Heart right ventricle (tissue), 16 donors: Measurements from ENCODE around the gene DCAF7. TPM values are rescaled to one million over a fixed set of nuclear protein-coding genes. Genes with fewer than 3 reads are reported as not detected.

Experiments used
- ATAC-seq, 8 donors: fragments of 200-7000 bp; cut with Tn5 transposase; one replicate each; pipeline ENCODE4 v1.9.1; 2020; ENCODE audit warnings: mild to moderate bottlenecking in 8 of 8, moderate library complexity in 8 of 8, moderate number of reproducible peaks in 1 of 8
- DNase-seq, 2 donors: peaks; one replicate each; pipeline ENCODE4 v3.0.0-alpha.2; 2020
- H3K27ac ChIP-seq, 10 donors: fragments of 200-600 bp; sonication (generic) in 2 of 10; one replicate each; pipeline versions ENCODE4 v1.5.0 to v1.8.0; 2020 to 2022; ENCODE audit warnings: mild to moderate bottlenecking in 3 of 10
- H3K27me3 ChIP-seq, 7 donors: fragments of 200-600 bp; one replicate each; pipeline ENCODE4 v1.8.0; 2021 to 2022; ENCODE audit warnings: mild to moderate bottlenecking in 2 of 7
- H3K36me3 ChIP-seq, 9 donors: fragments of 200-600 bp; sonication (generic) in 1 of 9; one replicate each; pipeline versions ENCODE4 v1.5.0 to v1.8.0; 2020 to 2022; ENCODE audit warnings: mild to moderate bottlenecking in 2 of 9
- H3K4me1 ChIP-seq, 9 donors: fragments of 200-600 bp; sonication (generic) in 1 of 9; one replicate each; pipeline versions ENCODE4 v1.5.0 to v1.8.0; 2020 to 2022; ENCODE audit warnings: mild to moderate bottlenecking in 4 of 9
- H3K4me3 ChIP-seq, 10 donors: fragments of 200-600 bp; sonication (generic) in 2 of 10; one replicate each; pipeline versions ENCODE4 v1.5.0 to v1.8.0; 2020 to 2022; ENCODE audit warnings: mild to moderate bottlenecking in 7 of 10, moderate library complexity in 2 of 10
- H3K9me3 ChIP-seq, 11 donors: fragments of 200-600 bp in 10 of 11; sonication (generic) in 2 of 11; one replicate each; pipeline versions ENCODE4 v1.5.0 to v1.8.0; 2013 to 2022; ENCODE audit warnings: mild to moderate bottlenecking in 2 of 11, control low read depth in 1 of 11, moderate library complexity in 1 of 11
- WGBS, 2 donors: extraction: QIAGEN DNeasy Blood & Tissue Kit; methylation state at CpG; one replicate each; pipeline ENCODE4 v1.1.7; 2013; ENCODE audit warnings: inconsistent platforms in 1 of 2; 5-methylcytosine and 5-hydroxymethylcytosine counted together
- intact Hi-C, 10 donors: fragments of 100-400 bp; cut with DNase I; formaldehyde crosslinking; loops; one replicate each; pipeline versions ENCODE4 v1.11.1 to v1.14.2; 2022
- polyA plus RNA-seq, 2 donors: library from polyadenylated mRNA; stranded (reverse); fragments of 200-250 nt; gene quantifications; one replicate each; pipeline ENCODE4 v1.2.3, GENCODE V29; 2013
- total RNA-seq, 10 donors: library from RNA; stranded (reverse); fragmentation: NEBNext Ultra II Directional in 3 of 10; extraction: Animal tissue kit (Norgen Biotek cat#: 25700) in 3 of 10; gene quantifications; one replicate each; pipeline versions ENCODE4 v1.2.1 to v1.2.4, GENCODE V29; 2021 to 2023
- TF ChIP-seq, protein P1 (sequence below), 9 donors: fragments of 200-600 bp; sonication (generic) in 2 of 9; IDR thresholded peaks; one replicate each; pipeline versions ENCODE4 v1.5.0 to v1.8.0; 2021 to 2022; ENCODE audit warnings: antibody characterized with exemption in 9 of 9, mild to moderate bottlenecking in 5 of 9, moderate library complexity in 1 of 9
- donor health status: Arrhythmogenic right ventricular cardiomyopathy.
- donor health status: ischemic (EF 13 %, LVEDD 7.1; RV severe dilation, severe dysfunction).
- donor health status: healthy with polysubstance abuse.
- donor health status: DM: no; HTN: yes; CAD: no.
- donor health status: DM: no; HTN: no; CAD: no.
- donor health status: ischemic (EF 25% LVEDD 6.9; RV normal size, moderate dysfunction).
- donor health status: ischemic (EF 25% LVEDD 5.7; RV mildly dilated, moderate dysfunction).
- donor health status: healthy.
- donor health status: DM: yes; HTN: yes; CAD: no.
- donor health status: Ischemic cardiomyopathy.
- donor health status: ischemic (EF 35%, LVEDD 5.7; RV mildly dilated, moderate dysfunction).
- donor health status: nonischemic (EF 11% LVEDD 7.7; RV severe dilation, severe dysfunction).
- donor health status: DM: yes; HTN: yes; CAD: no.
- donor health status: PGD.
- donor health status: ischemic (EF 29% LVEDD 5.4; RV normal size, mild dysfunction).
- donor health status: nonischemic (EF 23%, LVEDD 6.1; RV moderate dilation, normal function).

The DCAF7 gene
- total and polyA plus RNA-seq, 12 donors: 10.2 to 60.7 (median 41.7) TPM

DNA sequence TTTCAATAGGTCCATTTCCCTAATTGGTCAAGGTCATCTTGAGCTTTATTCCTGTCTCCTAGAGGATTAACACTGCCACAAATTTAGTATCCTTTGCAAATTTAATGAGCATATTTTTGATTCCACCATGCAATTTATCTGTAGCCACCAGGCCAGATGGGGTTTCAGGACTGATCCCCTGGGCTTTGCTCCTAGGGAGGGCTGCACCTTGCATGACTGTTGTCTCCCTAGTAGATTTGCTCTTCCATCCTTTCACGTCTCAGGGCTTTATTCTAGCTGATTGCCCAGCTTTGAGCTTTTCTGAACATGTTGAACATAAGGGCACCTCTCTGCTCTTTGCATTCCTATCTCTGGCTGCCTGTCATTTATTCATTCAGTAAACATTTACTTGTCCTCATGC is 34.9 kb upstream of the DCAF7 start:
- Histone ChIP-seq H3K27me3 (peaks cover 0 to 14% (median 0%) of the 10 kb centered on the region in 7 donors), H3K4me3 (no peak overlapping the region), H3K36me3 (no peaks in the 10 kb centered on the region), H3K27ac (no peak overlapping the region), H3K9me3 (no peaks in the 10 kb centered on the region), H3K4me1 (no peaks in the 10 kb centered on the region)
- WGBS, 2 donors: 48 to 77% methylated on average over 1 of the region's 1 CpG
- no peak for ATAC-seq
- intact Hi-C loops: no loop called here
- DNase-seq: no peak
- TF ChIP-seq, protein P1, sequence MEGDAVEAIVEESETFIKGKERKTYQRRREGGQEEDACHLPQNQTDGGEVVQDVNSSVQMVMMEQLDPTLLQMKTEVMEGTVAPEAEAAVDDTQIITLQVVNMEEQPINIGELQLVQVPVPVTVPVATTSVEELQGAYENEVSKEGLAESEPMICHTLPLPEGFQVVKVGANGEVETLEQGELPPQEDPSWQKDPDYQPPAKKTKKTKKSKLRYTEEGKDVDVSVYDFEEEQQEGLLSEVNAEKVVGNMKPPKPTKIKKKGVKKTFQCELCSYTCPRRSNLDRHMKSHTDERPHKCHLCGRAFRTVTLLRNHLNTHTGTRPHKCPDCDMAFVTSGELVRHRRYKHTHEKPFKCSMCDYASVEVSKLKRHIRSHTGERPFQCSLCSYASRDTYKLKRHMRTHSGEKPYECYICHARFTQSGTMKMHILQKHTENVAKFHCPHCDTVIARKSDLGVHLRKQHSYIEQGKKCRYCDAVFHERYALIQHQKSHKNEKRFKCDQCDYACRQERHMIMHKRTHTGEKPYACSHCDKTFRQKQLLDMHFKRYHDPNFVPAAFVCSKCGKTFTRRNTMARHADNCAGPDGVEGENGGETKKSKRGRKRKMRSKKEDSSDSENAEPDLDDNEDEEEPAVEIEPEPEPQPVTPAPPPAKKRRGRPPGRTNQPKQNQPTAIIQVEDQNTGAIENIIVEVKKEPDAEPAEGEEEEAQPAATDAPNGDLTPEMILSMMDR (IDR thresholded peaks at IDR 0.05): no peak

- Histone ChIP-seq H3K4me1 (no peaks in the 10 kb centered on the region), H3K27ac (no peak overlapping the region), H3K9me3 (no peaks in the 10 kb centered on the region), H3K36me3 (no peaks in the 10 kb centered on the region), H3K27me3 (peaks cover 0 to 14% (median 0%) of the 10 kb centered on the region in 7 donors), H3K4me3 (no peak overlapping the region)
- ATAC-seq (no peak), DNase-seq (no peak)
- intact Hi-C loops: no loop called here
- TF ChIP-seq, protein P1 (IDR thresholded peaks at IDR 0.05): no peak
- WGBS, 2 donors: 70 to 72% methylated on average over 6 of the region's 6 CpGs
Observed at GRCh38 chr17:63516910-63517824, 33.1 kb upstream of the DCAF7 start.

- TF ChIP-seq, protein P1 (IDR thresholded peaks at IDR 0.05): no peak
- ATAC-seq (no peak), DNase-seq (no peak)
- H3K36me3 ChIP-seq: no peaks in the 10 kb centered on the region
- WGBS, 2 donors: 74 to 77% methylated on average over 8 of the region's 8 CpGs
- intact Hi-C loops: no loop called here
- H3K27ac ChIP-seq: no peak overlapping the region
- no peaks in the 10 kb centered on the region for H3K9me3 ChIP-seq
- no peaks in the 10 kb centered on the region for H3K4me1 ChIP-seq
- no peak overlapping the region for H3K4me3 ChIP-seq
- H3K27me3 ChIP-seq: peaks cover 0 to 19% (median 0%) of the 10 kb centered on the region in 7 donors
Observed at GRCh38 chr17:63517825-63518534, 32.3 kb upstream of the DCAF7 start.

DNA sequence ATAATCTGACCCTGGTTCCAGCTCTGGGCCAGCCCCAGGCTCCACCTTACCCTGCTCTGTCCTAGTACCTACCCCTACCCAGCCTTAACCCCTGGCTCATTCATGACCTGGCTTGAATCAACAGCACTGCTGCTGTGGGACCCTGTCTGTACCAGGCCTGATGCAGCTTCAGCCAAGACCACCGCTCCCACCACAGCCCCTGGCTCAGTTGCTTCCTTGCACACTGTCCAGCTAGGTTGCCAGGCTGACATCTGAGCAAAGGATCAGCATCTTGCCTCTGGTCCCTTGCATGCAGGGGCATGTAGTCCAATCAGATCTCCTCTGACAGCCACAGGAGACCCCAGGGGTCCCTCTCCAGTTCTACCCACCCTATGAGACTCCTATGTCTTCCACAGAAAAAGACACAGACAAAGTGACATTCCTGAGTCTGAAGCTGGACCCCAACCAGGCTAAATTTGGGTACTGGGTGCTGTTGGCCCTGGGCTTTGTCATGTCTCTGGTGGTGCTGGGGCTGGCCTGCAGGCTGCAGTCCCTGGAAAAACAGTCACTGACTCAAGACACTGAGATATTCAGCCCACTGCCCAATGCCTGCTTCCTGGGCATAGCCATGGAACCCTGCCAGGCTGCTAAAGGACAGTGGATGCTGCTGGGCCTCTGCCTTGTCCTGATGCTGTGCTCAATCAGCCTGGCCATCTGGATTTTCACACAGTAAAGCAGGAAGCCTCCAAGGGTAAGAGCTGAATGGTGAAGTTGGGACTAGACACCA is 31.0 kb upstream of the DCAF7 start:
- no peak overlapping the region for H3K4me3 ChIP-seq
- no peaks in the 10 kb centered on the region for H3K36me3 ChIP-seq
- peaks cover 0 to 3% (median 0%) of the 10 kb centered on the region in 9 donors for H3K4me1 ChIP-seq
- no peaks in the 10 kb centered on the region for H3K9me3 ChIP-seq
- TF ChIP-seq, protein P1 (IDR thresholded peaks at IDR 0.05): no peak
- 66 to 78% methylated on average over 1 of the region's 1 CpG for WGBS, 2 donors
- H3K27me3 ChIP-seq: peaks cover 0 to 26% (median 0%) of the 10 kb centered on the region in 7 donors
- ATAC-seq: no peak
- intact Hi-C loops: no loop called here
- no peak for DNase-seq
- H3K27ac ChIP-seq: no peak overlapping the region
